Cardiac ventricle fibroblast (primary cell): ENCODE data around the gene L3HYPDH. TPM values are rescaled to one million over a fixed set of nuclear protein-coding genes. Genes with fewer than 3 reads are reported as not detected.

Experiments used
- total RNA-seq: library from RNA; depleted of rRNA; stranded (reverse); fragments of >200 nt; gene quantifications from 2 replicates; pipeline ENCODE4 v1.2.3, GENCODE V29; 2015

The L3HYPDH gene
- total RNA-seq: 49.6 and 56.0 TPM in 2 replicates

GRCh38 chr14:59483819-59484638 lies at the start of gene L3HYPDH, which contains the start of gene JKAMP:
L3HYPDH (minus strand) TSS chr14:59484408; CDS start chr14:59484316, 92 bp downstream.
JKAMP (plus strand) TSS chr14:59484517; CDS start chr14:59484590, 73 bp downstream.

GRCh38 chr14:59465316-59466135 lies 18.7 kb downstream of the L3HYPDH start, which contains the start of gene GPR135:
GPR135 (minus strand) TSS chr14:59465380; CDS start chr14:59465226, 154 bp downstream.

Other genes starting within 250 kb of the L3HYPDH start
- gene GPR135, start 19.0 kb downstream of the L3HYPDH start, total RNA-seq: 2.2 and 2.5 TPM in 2 replicates
- 40.7 and 46.7 TPM in 2 replicates for gene JKAMP, start 109 bp upstream of the L3HYPDH start, total RNA-seq
- not detected in 2 replicates for gene CCDC175, start 92.4 kb upstream of the L3HYPDH start, total RNA-seq